Measurements from ENCODE around the gene DSPP. TPM values are rescaled to one million over a fixed set of nuclear protein-coding genes. Genes with fewer than 3 reads are reported as not detected.
"Not testable (repeated sequence)": the region's sequence is repeated elsewhere in the genome, so short reads cannot be mapped to it uniquely, and the experiment has no call there.

DSPP gene
- total and polyA plus RNA-seq, 2 of the 8 experiments (the other 6 are each of a cell fraction or from before 2014, with no cell fraction given), result not detected

DNA sequence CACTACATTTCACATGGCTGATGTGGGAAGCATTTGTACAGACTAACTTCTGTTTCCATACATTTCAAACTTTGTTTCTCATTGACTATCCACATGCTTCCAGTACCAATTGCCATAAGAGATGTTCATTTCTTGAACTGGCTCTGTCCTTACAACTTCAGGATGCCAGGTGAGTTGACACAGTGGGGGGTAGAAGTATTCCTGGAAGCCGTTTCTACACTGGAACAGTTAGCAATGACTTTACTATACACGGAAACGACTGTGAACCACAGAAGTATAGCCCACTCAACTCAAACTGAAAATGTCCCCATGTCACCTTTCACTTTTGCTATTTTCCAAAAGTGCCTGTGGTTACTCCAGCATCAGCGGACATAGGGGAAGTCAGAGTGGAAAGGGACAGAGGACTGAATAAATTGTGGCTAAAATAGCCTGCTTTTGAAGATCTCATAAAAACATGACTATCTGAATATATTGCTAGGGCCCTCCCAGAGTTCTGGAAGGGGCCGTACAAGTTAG is 38.0 kb upstream of the DSPP start (continued):
- TF ChIP-seq NRF1 (IDR thresholded peaks at IDR 0.05; ENCODE audit: low read depth, low read length), result no peak

DNA sequence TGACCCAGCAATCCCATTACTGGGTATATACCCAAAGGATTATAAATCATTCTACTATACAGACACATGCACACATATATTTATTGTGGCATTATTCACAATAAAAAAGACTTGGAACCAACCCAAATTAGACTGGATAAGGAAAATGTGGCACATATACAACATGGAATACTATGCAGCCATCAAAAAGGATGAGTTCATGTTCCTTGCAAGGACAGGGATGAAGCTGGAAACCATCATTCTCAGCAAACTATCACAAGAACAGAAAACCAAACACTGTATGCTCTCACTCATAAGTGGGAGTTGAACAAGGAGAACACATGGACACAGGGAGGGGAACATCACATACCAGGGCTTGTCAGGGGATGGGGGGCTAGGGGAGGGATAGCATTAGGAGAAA is 34.0 kb upstream of the DSPP start:
- FAIRE-seq; H2BK20ac ChIP-seq (ENCODE audit: low read length); CTCF ChIA-PET (ENCODE audit: partially characterized antibody): not testable (repeated sequence)

More for the DNA sequence above, 34.0 kb upstream of the DSPP start:
- H3K4ac ChIP-seq (replicated peaks; ENCODE audit: insufficient read length, low read depth, low read length); H3K23ac ChIP-seq (ENCODE audit: insufficient read length); H4K20me1 ChIP-seq (replicated peaks in 1 of 2; ENCODE audit: control insufficient read depth in 1 of 2, insufficient read depth in 2 of 2, low read length in 2 of 2); H3K79me1 ChIP-seq (ENCODE audit: low read depth, low read length); H3K18ac ChIP-seq (ENCODE audit: extremely low read depth, low read length); H3K4me3 ChIP-seq (ENCODE audit: extremely low read depth in 1 of 4, insufficient read depth in 2 of 4, low read depth in 3 of 4, low read length in 4 of 4); H3K14ac ChIP-seq (ENCODE audit: insufficient read length); H3K56ac ChIP-seq (replicated peaks; ENCODE audit: insufficient read length, low read depth, low read length); H3K4me2 ChIP-seq (ENCODE audit: insufficient read depth in 1 of 2, low read depth in 2 of 2, low read length in 2 of 2); H3K9ac ChIP-seq (replicated peaks in 1 of 4; ENCODE audit: extremely low read depth in 1 of 4, low read depth in 3 of 4, low read length in 3 of 4); H2BK120ac ChIP-seq (replicated peaks; ENCODE audit: low read depth, low read length); H3K9me3 ChIP-seq (ENCODE audit: insufficient read depth in 2 of 2, low read depth in 1 of 2, low read length in 1 of 2); POLR2A ChIA-PET (ENCODE audit: partially characterized antibody); H3K27me3 ChIP-seq (replicated peaks in 1 of 4; ENCODE audit: control insufficient read depth in 3 of 4, extremely low read depth in 1 of 4, insufficient read depth in 3 of 4, low read length in 3 of 4); DNase-seq (ENCODE audit: low read depth in 1 of 2, low spot score in 2 of 2); H2BK5ac ChIP-seq (ENCODE audit: low read depth, low read length); H2BK12ac ChIP-seq (ENCODE audit: low read depth, low read length); H4K8ac ChIP-seq (ENCODE audit: extremely low read depth, insufficient read depth, low read length); H3K4me1 ChIP-seq (replicated peaks in 1 of 4; ENCODE audit: control insufficient read depth in 3 of 4, insufficient read depth in 4 of 4, low read length in 3 of 4); H4K5ac ChIP-seq (ENCODE audit: insufficient read length, low read depth, low read length); H3K79me2 ChIP-seq (ENCODE audit: control insufficient read depth in 1 of 2, insufficient read depth in 2 of 2, low read length in 2 of 2); H2AK5ac ChIP-seq (ENCODE audit: low read depth, low read length); H3K36me3 ChIP-seq (ENCODE audit: control insufficient read depth in 2 of 4, insufficient read depth in 4 of 4, low read length in 3 of 4); H3K23me2 ChIP-seq (ENCODE audit: low read depth, low read length); H2AFZ ChIP-seq (ENCODE audit: low read length); H4K91ac ChIP-seq (replicated peaks; ENCODE audit: insufficient read length, low read length); H3K27ac ChIP-seq (ENCODE audit: low read depth, low read length); H2BK15ac ChIP-seq (ENCODE audit: low read length): not testable (repeated sequence)
